HUES48 (cell line): ENCODE results near the gene NIPAL3.
A peak's percentile ranks its signal among the peaks of the same experiment; 100 is the strongest.

Experiments used
- H3K27ac ChIP-seq: one replicate; pipeline ENCODE4 v1.7.0; 2013; ENCODE audit warnings: low read depth, low read length, inconsistent platforms
- H3K27me3 ChIP-seq: 2 replicates; pipeline ENCODE4 v1.6.1; 2013; ENCODE audit warnings: mild to moderate bottlenecking, low read length; ENCODE audit not compliant: control insufficient read depth, insufficient read depth
- H3K36me3 ChIP-seq: 2 replicates; pipeline ENCODE4 v1.6.1; 2013; ENCODE audit warnings: low read length; ENCODE audit not compliant: control insufficient read depth, insufficient read depth
- H3K4me1 ChIP-seq: 2 replicates; pipeline ENCODE4 v1.6.1; 2013; ENCODE audit warnings: mild to moderate bottlenecking, low read length; ENCODE audit not compliant: control insufficient read depth, insufficient read depth
- H3K4me3 ChIP-seq: 2 replicates; pipeline ENCODE4 v1.5.1; 2013; ENCODE audit warnings: mild to moderate bottlenecking, low read depth, low read length
- H3K9ac ChIP-seq: 2 replicates; pipeline ENCODE4 v1.6.1; 2013; ENCODE audit warnings: mild to moderate bottlenecking, low read depth, low read length, moderate library complexity
- H3K9me3 ChIP-seq: 2 replicates; pipeline ENCODE4 v1.6.1; 2013; ENCODE audit warnings: low read length; ENCODE audit not compliant: control insufficient read depth, insufficient read depth

The NIPAL3 gene

GRCh38 chr1:24391882-24392603 is 23.6 kb upstream of the NIPAL3 start:
- Histone ChIP-seq H3K4me1 (peaks cover 24% of the 10 kb centered on the region), H3K4me3 (no peak overlapping the region), H3K27ac (peak overlapping the region; percentile 36), H3K36me3 (no peaks in the 10 kb centered on the region), H3K9me3 (no peaks in the 10 kb centered on the region), H3K9ac (no peak overlapping the region), H3K27me3 (no peaks in the 10 kb centered on the region)

GRCh38 chr1:24392604-24392946 is 23.0 kb upstream of the NIPAL3 start:
- no peak overlapping the region for H3K4me3 ChIP-seq
- peak overlapping the region; percentile 36 for H3K27ac ChIP-seq
- H3K27me3 ChIP-seq = no peaks in the 10 kb centered on the region
- no peak overlapping the region for H3K9ac ChIP-seq
- H3K4me1 ChIP-seq = peaks cover 24% of the 10 kb centered on the region
- no peaks in the 10 kb centered on the region for H3K9me3 ChIP-seq
- H3K36me3 ChIP-seq = no peaks in the 10 kb centered on the region

GRCh38 chr1:24392982-24393650 is 22.5 kb upstream of the NIPAL3 start:
- Histone ChIP-seq H3K36me3 (no peaks in the 10 kb centered on the region), H3K27ac (no peak overlapping the region), H3K4me3 (no peak overlapping the region), H3K9me3 (no peaks in the 10 kb centered on the region), H3K4me1 (peaks cover 24% of the 10 kb centered on the region), H3K9ac (no peak overlapping the region), H3K27me3 (no peaks in the 10 kb centered on the region)

GRCh38 chr1:24393892-24394291 is 21.7 kb upstream of the NIPAL3 start:
- Histone ChIP-seq H3K4me1 (peaks cover 24% of the 10 kb centered on the region), H3K36me3 (no peaks in the 10 kb centered on the region), H3K4me3 (no peak overlapping the region), H3K27me3 (no peaks in the 10 kb centered on the region), H3K27ac (no peak overlapping the region), H3K9me3 (no peaks in the 10 kb centered on the region), H3K9ac (no peak overlapping the region)

- Histone ChIP-seq H3K4me3 (no peak overlapping the region), H3K9ac (no peak overlapping the region), H3K9me3 (no peaks in the 10 kb centered on the region), H3K27ac (no peak overlapping the region), H3K27me3 (no peaks in the 10 kb centered on the region), H3K36me3 (peaks cover 17% of the 10 kb centered on the region), H3K4me1 (no peaks in the 10 kb centered on the region)
Observed at GRCh38 chr1:24400065-24400464, 15.5 kb upstream of the NIPAL3 start.

- H3K4me1 ChIP-seq = no peaks in the 10 kb centered on the region
- peaks cover 17% of the 10 kb centered on the region for H3K36me3 ChIP-seq
- no peak overlapping the region for H3K4me3 ChIP-seq
- H3K9me3 ChIP-seq = no peaks in the 10 kb centered on the region
- H3K9ac ChIP-seq = no peak overlapping the region
- no peak overlapping the region for H3K27ac ChIP-seq
- no peaks in the 10 kb centered on the region for H3K27me3 ChIP-seq
Observed at GRCh38 chr1:24403806-24404205, 11.8 kb upstream of the NIPAL3 start.

- Histone ChIP-seq H3K9ac (no peak overlapping the region), H3K4me3 (no peak overlapping the region), H3K27ac (no peak overlapping the region), H3K4me1 (no peaks in the 10 kb centered on the region), H3K36me3 (no peaks in the 10 kb centered on the region), H3K9me3 (no peaks in the 10 kb centered on the region), H3K27me3 (no peaks in the 10 kb centered on the region)
Observed at GRCh38 chr1:24406788-24407187, 8.8 kb upstream of the NIPAL3 start.

GRCh38 chr1:24409535-24409934 is 6.1 kb upstream of the NIPAL3 start:
- Histone ChIP-seq H3K27ac (no peak overlapping the region), H3K27me3 (no peaks in the 10 kb centered on the region), H3K4me3 (no peak overlapping the region), H3K9ac (no peak overlapping the region), H3K9me3 (no peaks in the 10 kb centered on the region), H3K36me3 (no peaks in the 10 kb centered on the region), H3K4me1 (no peaks in the 10 kb centered on the region)

- Histone ChIP-seq H3K36me3 (no peaks in the 10 kb centered on the region), H3K9me3 (no peaks in the 10 kb centered on the region), H3K4me3 (no peak overlapping the region), H3K4me1 (peaks cover 5% of the 10 kb centered on the region), H3K27ac (no peak overlapping the region), H3K27me3 (no peaks in the 10 kb centered on the region), H3K9ac (no peak overlapping the region)
Observed at GRCh38 chr1:24410750-24411149, 4.9 kb upstream of the NIPAL3 start.

- Histone ChIP-seq H3K27me3 (no peaks in the 10 kb centered on the region), H3K9ac (no peak overlapping the region), H3K9me3 (no peaks in the 10 kb centered on the region), H3K27ac (no peak overlapping the region), H3K36me3 (no peaks in the 10 kb centered on the region), H3K4me1 (peaks cover 12% of the 10 kb centered on the region), H3K4me3 (no peak overlapping the region)
Observed at GRCh38 chr1:24411963-24412362, 3.6 kb upstream of the NIPAL3 start.

GRCh38 chr1:24412408-24412807 is 3.2 kb upstream of the NIPAL3 start:
- Histone ChIP-seq H3K9me3 (no peaks in the 10 kb centered on the region), H3K27me3 (no peaks in the 10 kb centered on the region), H3K36me3 (no peaks in the 10 kb centered on the region), H3K4me3 (peak overlapping the region; percentile 96; the same call in 1 of the 2 replicates), H3K4me1 (peaks cover 12% of the 10 kb centered on the region), H3K9ac (no peak overlapping the region), H3K27ac (no peak overlapping the region)
